AG09319 (cell line): ENCODE measurements around the gene CFDP1.

Experiments
- DNase-seq: peaks from one replicate; pipeline ENCODE4 v3.0.0-alpha.2; 2010; ENCODE audit warnings: low read depth; ENCODE audit errors: extremely low read depth
- TF ChIP-seq, protein P1 (sequence below): IDR thresholded peaks from 2 replicates; pipeline ENCODE4 v1.5.1; 2011; ENCODE audit warnings: low read depth, mild to moderate bottlenecking, inconsistent platforms, low read length, moderate library complexity

Gene CFDP1

DNA sequence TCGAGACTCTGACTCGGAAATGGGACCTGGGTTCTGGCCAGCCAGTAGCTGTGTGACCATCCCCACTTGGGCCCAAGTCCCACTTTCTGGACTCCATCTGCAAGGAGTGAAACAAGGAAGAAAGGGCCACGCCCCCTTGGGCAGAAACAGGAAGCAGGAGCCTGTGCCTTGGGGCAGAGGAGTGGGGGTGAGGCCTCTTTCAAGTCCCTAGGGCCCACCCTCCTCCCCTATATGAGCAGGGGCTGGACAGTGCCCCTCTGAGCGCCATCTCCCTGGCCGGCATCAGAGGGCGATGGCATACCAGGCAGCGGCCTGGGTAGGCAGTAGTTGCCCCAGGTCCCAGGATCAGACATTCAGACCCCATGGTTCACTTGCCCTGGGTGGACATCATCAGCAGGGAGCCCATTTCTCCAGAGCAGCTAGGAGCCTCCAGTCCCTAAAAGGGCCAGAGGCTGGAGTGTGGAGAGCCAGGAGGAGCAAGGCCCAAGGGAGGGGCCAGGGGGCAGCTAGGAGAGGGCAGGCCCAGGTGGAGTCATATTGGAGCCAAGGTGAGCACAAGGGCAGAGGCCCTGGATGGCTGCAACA is 189.0 kb downstream of the CFDP1 start:
- DNase-seq = no peak
- TF ChIP-seq, protein P1, sequence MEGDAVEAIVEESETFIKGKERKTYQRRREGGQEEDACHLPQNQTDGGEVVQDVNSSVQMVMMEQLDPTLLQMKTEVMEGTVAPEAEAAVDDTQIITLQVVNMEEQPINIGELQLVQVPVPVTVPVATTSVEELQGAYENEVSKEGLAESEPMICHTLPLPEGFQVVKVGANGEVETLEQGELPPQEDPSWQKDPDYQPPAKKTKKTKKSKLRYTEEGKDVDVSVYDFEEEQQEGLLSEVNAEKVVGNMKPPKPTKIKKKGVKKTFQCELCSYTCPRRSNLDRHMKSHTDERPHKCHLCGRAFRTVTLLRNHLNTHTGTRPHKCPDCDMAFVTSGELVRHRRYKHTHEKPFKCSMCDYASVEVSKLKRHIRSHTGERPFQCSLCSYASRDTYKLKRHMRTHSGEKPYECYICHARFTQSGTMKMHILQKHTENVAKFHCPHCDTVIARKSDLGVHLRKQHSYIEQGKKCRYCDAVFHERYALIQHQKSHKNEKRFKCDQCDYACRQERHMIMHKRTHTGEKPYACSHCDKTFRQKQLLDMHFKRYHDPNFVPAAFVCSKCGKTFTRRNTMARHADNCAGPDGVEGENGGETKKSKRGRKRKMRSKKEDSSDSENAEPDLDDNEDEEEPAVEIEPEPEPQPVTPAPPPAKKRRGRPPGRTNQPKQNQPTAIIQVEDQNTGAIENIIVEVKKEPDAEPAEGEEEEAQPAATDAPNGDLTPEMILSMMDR = no peak
